HG02884 (cell line): Measurements from ENCODE around the gene MRPS27.

Experiments
- ATAC-seq: cut with Tn5 transposase; IDR thresholded peaks from one replicate; pipeline ENCODE4 v1.9.1; 2021; ENCODE audit warnings: mild to moderate bottlenecking, moderate library complexity; ENCODE audit not compliant: unreplicated experiment

The MRPS27 gene

GRCh38 chr5:72319976-72320752, at the start of gene MRPS27, which contains the start of gene PTCD2:
TSS of gene MRPS27 (minus strand) at chr5:72320240. CDS start at chr5:72320221, 19 bp downstream.
TSS of gene PTCD2 (plus strand) at chr5:72320373. CDS start at chr5:72320383, 10 bp downstream.
- ATAC-seq: peak; percentile 98

GRCh38 chr5:72369711-72370110, 49.7 kb upstream of the MRPS27 start:
- no peak for ATAC-seq

- ATAC-seq: no peak
These were observed 49.3 kb upstream of the MRPS27 start for GRCh38 chr5:72369301-72369700.

GRCh38 chr5:72368271-72368670, 48.2 kb upstream of the MRPS27 start:
- no peak for ATAC-seq

GRCh38 chr5:72366324-72366976, 46.4 kb upstream of the MRPS27 start:
- ATAC-seq: no peak

GRCh38 chr5:72364951-72365350, 44.9 kb upstream of the MRPS27 start:
- no peak for ATAC-seq

- no peak for ATAC-seq
These were observed 44.1 kb upstream of the MRPS27 start for GRCh38 chr5:72364171-72364570.

GRCh38 chr5:72363166-72363802, 43.2 kb upstream of the MRPS27 start:
- ATAC-seq: no peak

- no peak for ATAC-seq
These were observed 39.8 kb upstream of the MRPS27 start for GRCh38 chr5:72359886-72360285.

GRCh38 chr5:72358925-72359324, 38.9 kb upstream of the MRPS27 start:
- ATAC-seq: no peak

- no peak for ATAC-seq
These were observed 36.3 kb upstream of the MRPS27 start for GRCh38 chr5:72356361-72356760.

GRCh38 chr5:72355706-72356299, 35.8 kb upstream of the MRPS27 start:
- ATAC-seq: no peak

GRCh38 chr5:72353046-72353445, 33.0 kb upstream of the MRPS27 start:
- no peak for ATAC-seq

GRCh38 chr5:72352616-72353015, 32.6 kb upstream of the MRPS27 start:
- ATAC-seq: no peak

- no peak for ATAC-seq
These were observed 31.3 kb upstream of the MRPS27 start for GRCh38 chr5:72351376-72351775.

GRCh38 chr5:72347801-72348308, 27.8 kb upstream of the MRPS27 start:
- no peak for ATAC-seq

GRCh38 chr5:72346398-72346797, 26.4 kb upstream of the MRPS27 start:
- no peak for ATAC-seq

GRCh38 chr5:72338689-72339209, 18.7 kb upstream of the MRPS27 start:
- ATAC-seq: no peak

GRCh38 chr5:72337159-72337558, 17.1 kb upstream of the MRPS27 start:
- ATAC-seq: no peak

GRCh38 chr5:72330712-72331111, 10.7 kb upstream of the MRPS27 start:
- ATAC-seq: no peak

- no peak for ATAC-seq
These were observed 8.1 kb upstream of the MRPS27 start for GRCh38 chr5:72328172-72328571.
